Endometrium (tissue), 2 donors: ENCODE data around the gene G0S2.

Source experiments
- FAIRE-seq: peaks from 2 replicates; lab custom pipeline; 2012; peaks lifted over from hg19 to GRCh38; lab: Jason Lieb, UNC
- donor health status: control.
- donor health status: control.

G0S2 gene

GRCh38 chr1:209721323-209721722 is 46.1 kb downstream of the G0S2 start:
- no peak for FAIRE-seq

- no peak for FAIRE-seq
Measured at GRCh38 chr1:209723265-209723664, 48.1 kb downstream of the G0S2 start.

- no peak for FAIRE-seq
Measured at GRCh38 chr1:209723756-209724693, 48.8 kb downstream of the G0S2 start.
